Measurements from ENCODE around the gene FAM43A.

Gene FAM43A

GRCh38 chr3:194686816-194687637 lies 1.3 kb downstream of the FAM43A start:
- Histone ChIP-seq H3K36me3 (ENCODE audit: control insufficient read depth, insufficient read depth, low read length) (no peaks in the 10 kb centered on the region), H3K27ac (ENCODE audit: insufficient read depth, low read depth, low read length, poor library complexity, severe bottlenecking) (no peak overlapping the region), H3K4me3 (ENCODE audit: insufficient read depth, low read depth, low read length) (peak overlapping the region; percentile 55), H3K9me3 (ENCODE audit: control insufficient read depth, low read length) (no peaks in the 10 kb centered on the region), H3K4me1 (ENCODE audit: control insufficient read depth, insufficient read depth, low read length) (peaks cover 19% of the 10 kb centered on the region), H3K27me3 (ENCODE audit: control insufficient read depth, insufficient read depth, low read length, poor library complexity, severe bottlenecking) (peaks cover 41% of the 10 kb centered on the region)
- WGBS, 2 experiments, result 1% methylated on average over 86 of the region's 86 CpGs

DNA sequence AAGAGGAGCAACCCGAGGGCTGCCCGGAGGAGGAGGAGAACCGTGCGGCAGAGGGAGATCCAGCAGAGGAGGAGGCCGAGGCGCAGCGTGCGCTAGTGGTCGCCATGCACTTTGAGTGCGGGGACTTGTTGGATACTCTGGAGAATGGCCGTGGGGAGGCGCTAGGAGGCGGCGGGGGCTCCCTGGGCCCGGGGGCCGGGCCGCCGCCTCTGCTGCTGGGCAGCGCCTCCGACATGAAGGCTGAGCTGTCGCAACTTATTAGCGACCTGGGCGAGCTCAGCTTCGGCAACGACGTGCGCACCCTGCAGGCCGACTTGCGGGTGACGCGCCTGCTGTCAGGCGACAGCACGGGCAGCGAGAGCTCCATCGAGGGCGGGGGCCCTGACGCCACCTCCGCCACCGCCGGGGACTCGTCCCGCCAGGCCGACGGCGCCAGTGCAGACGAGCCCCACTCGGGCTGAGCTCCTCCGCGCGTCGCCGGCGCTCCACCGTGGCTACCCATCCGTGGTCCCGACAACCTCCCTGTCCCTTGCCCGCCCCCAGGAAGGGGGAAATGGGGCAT lies 2.0 kb downstream of the FAM43A start:
- 1% methylated on average over 57 of the region's 57 CpGs for WGBS, 2 experiments
- H3K4me1 ChIP-seq (ENCODE audit: control insufficient read depth, insufficient read depth, low read length), result peaks cover 19% of the 10 kb centered on the region
- peaks cover 41% of the 10 kb centered on the region for H3K27me3 ChIP-seq (ENCODE audit: control insufficient read depth, insufficient read depth, low read length, poor library complexity, severe bottlenecking)
- no peaks in the 10 kb centered on the region for H3K9me3 ChIP-seq (ENCODE audit: control insufficient read depth, low read length)
- H3K36me3 ChIP-seq (ENCODE audit: control insufficient read depth, insufficient read depth, low read length), result no peaks in the 10 kb centered on the region
- peak overlapping the region; percentile 55 for H3K4me3 ChIP-seq (ENCODE audit: insufficient read depth, low read depth, low read length)
- H3K27ac ChIP-seq (ENCODE audit: insufficient read depth, low read depth, low read length, poor library complexity, severe bottlenecking), result no peak overlapping the region

GRCh38 chr3:194688200-194688740 lies 2.6 kb downstream of the FAM43A start:
- H3K27me3 ChIP-seq (ENCODE audit: control insufficient read depth, insufficient read depth, low read length, poor library complexity, severe bottlenecking), result peaks cover 41% of the 10 kb centered on the region
- peaks cover 19% of the 10 kb centered on the region for H3K4me1 ChIP-seq (ENCODE audit: control insufficient read depth, insufficient read depth, low read length)
- WGBS, 2 experiments, result 8 to 11% methylated on average over 14 of the region's 16 CpGs
- no peak overlapping the region for H3K27ac ChIP-seq (ENCODE audit: insufficient read depth, low read depth, low read length, poor library complexity, severe bottlenecking)
- no peaks in the 10 kb centered on the region for H3K9me3 ChIP-seq (ENCODE audit: control insufficient read depth, low read length)
- no peaks in the 10 kb centered on the region for H3K36me3 ChIP-seq (ENCODE audit: control insufficient read depth, insufficient read depth, low read length)
- H3K4me3 ChIP-seq (ENCODE audit: insufficient read depth, low read depth, low read length), result peak overlapping the region; percentile 55

GRCh38 chr3:194688946-194689345 lies 3.3 kb downstream of the FAM43A start:
- H3K36me3 ChIP-seq (ENCODE audit: control insufficient read depth, insufficient read depth, low read length), result no peaks in the 10 kb centered on the region
- no peaks in the 10 kb centered on the region for H3K9me3 ChIP-seq (ENCODE audit: control insufficient read depth, low read length)
- H3K4me3 ChIP-seq (ENCODE audit: insufficient read depth, low read depth, low read length), result no peak overlapping the region
- H3K27ac ChIP-seq (ENCODE audit: insufficient read depth, low read depth, low read length, poor library complexity, severe bottlenecking), result no peak overlapping the region
- H3K27me3 ChIP-seq (ENCODE audit: control insufficient read depth, insufficient read depth, low read length, poor library complexity, severe bottlenecking), result peaks cover 41% of the 10 kb centered on the region
- 80 to 85% methylated on average over 6 of the region's 6 CpGs for WGBS, 2 experiments
- peaks cover 19% of the 10 kb centered on the region for H3K4me1 ChIP-seq (ENCODE audit: control insufficient read depth, insufficient read depth, low read length)

DNA sequence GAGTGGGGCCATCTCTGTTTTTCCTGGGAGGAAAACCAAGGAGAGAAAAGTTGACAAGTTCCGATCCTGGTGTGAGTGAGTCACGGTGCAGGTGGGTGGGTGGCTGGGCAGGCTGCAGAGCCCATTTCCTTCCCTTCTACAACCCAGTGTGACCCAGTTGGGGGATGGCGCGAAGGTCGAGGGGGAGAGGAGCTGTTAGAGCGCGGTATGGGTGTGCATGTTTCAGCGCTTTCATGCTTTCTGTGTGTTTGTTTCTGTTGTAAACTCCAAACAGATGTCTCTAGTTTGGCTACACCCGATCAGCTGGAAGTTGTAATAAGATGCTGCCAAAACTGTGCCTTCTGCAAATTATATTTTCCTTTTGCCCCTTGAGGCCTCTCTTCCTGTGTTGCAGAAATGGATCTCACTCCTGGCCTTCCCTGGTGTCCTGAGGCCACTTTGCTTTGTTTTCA lies 3.8 kb downstream of the FAM43A start:
- H3K27ac ChIP-seq (ENCODE audit: insufficient read depth, low read depth, low read length, poor library complexity, severe bottlenecking), result no peak overlapping the region
- H3K36me3 ChIP-seq (ENCODE audit: control insufficient read depth, insufficient read depth, low read length), result no peaks in the 10 kb centered on the region
- peaks cover 19% of the 10 kb centered on the region for H3K4me1 ChIP-seq (ENCODE audit: control insufficient read depth, insufficient read depth, low read length)
- H3K4me3 ChIP-seq (ENCODE audit: insufficient read depth, low read depth, low read length), result no peak overlapping the region
- H3K9me3 ChIP-seq (ENCODE audit: control insufficient read depth, low read length), result no peaks in the 10 kb centered on the region
- 71 to 79% methylated on average over 9 of the region's 9 CpGs for WGBS, 2 experiments
- H3K27me3 ChIP-seq (ENCODE audit: control insufficient read depth, insufficient read depth, low read length, poor library complexity, severe bottlenecking), result peaks cover 38% of the 10 kb centered on the region

DNA sequence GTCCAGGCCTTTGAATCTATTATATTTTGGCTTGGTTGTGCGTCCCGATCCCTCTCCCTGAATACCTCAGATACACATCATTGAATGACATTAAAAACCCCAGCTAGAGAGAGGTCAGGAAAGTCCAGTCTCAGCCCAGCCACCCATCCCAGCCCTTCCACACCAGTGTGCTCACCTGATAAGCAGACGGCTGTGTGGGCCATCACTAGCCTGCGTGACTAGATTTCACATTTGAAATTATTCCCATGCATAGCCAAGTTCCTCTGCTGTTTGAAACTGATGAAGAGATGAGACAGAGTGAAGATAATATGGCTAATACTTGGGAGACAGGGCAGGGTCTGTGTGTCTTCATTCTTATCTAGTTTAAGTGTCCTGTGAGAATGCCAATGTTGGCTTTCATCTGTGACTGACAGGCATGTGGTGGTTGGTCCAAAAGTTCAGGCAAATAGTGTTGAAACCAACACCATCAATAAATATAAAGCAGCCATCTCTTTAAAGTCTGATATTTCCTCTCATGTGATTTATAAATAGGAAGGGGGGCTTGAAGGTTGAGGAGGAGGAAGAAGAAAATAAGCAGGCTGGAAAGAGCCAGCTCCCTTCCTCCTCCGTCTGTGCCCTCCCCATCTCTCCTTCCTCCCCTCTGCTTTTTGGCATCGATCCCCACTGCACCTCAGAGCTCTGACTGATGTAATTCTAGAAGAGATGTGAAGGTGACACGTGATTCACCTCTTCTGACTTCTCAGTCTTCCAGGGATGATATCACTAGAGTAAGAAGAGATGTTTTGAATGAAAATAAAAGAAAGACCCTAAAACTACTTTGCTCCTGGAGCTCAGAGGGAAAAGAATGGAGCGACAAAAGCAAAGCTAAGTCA lies 5.1 kb downstream of the FAM43A start:
- peaks cover 26% of the 10 kb centered on the region for H3K27me3 ChIP-seq (ENCODE audit: control insufficient read depth, insufficient read depth, low read length, poor library complexity, severe bottlenecking)
- H3K27ac ChIP-seq (ENCODE audit: insufficient read depth, low read depth, low read length, poor library complexity, severe bottlenecking), result no peak overlapping the region
- 84 to 93% methylated on average over 5 to 8 of the region's 8 CpGs for WGBS, 2 experiments
- peaks cover 19% of the 10 kb centered on the region for H3K4me1 ChIP-seq (ENCODE audit: control insufficient read depth, insufficient read depth, low read length)
- H3K36me3 ChIP-seq (ENCODE audit: control insufficient read depth, insufficient read depth, low read length), result no peaks in the 10 kb centered on the region
- no peaks in the 10 kb centered on the region for H3K9me3 ChIP-seq (ENCODE audit: control insufficient read depth, low read length)
- no peak overlapping the region for H3K4me3 ChIP-seq (ENCODE audit: insufficient read depth, low read depth, low read length)

DNA sequence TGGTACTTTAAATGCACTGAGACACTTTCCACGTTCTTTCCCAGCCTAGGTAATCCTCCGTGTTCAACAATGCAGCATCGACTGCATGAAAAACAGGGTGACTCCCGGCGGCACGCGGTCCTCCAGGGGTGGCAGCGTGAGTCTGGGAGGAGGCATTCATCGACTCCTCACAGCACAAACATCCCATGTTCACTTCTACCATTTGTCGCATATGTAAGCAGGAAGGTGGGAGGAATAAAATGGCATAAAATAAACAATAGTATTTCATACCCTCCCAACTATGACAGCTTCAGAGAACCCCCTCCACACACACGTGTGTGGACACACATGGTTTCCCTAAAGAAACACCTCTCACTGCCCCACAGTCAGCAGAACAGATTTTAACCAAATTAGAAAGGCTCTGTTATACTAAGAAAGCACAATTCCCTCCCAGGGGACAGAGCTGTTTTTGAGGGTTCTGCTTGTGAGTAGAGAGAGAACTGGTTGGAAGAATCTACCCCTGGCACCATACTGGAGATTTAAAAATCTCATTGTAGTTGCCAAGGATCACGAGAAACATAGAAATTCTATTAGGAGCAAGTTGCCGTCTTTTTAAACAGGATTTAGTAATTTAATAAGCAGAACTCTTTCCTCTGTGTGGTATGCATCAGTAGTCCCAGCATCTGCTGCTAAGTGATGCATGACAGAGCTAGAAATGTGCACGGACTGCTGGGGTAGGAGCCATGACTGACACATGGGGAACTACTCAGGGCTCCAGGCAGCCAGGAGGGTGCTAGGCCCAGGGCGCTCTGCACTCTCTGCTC lies 6.0 kb downstream of the FAM43A start:
- H3K27me3 ChIP-seq (ENCODE audit: control insufficient read depth, insufficient read depth, low read length, poor library complexity, severe bottlenecking), result peaks cover 16% of the 10 kb centered on the region
- WGBS, 2 experiments, result 81 to 90% methylated on average over 13 to 14 of the region's 15 CpGs

DNA sequence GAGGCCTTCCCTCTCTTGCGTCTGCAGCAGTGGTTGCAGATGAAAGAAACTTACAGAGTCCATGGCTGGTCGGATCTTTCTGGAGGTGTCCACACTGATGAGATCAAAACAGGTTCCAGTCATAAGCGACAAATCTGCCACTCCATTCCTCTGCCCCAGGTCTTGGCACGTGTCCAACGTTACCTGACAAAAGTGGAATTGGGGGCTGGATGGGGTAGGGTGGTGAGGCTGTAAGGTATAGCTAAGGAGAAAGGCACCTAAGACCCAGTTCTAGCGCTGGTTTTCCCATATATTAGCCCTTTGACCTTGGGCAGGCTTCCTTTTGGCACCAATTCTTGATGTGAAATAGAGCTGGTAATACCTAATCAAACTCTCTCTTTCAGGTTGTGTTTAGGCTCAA lies 11.0 kb downstream of the FAM43A start:
- WGBS, 2 experiments, result 94 to 97% methylated on average over 6 of the region's 6 CpGs
- H3K27ac ChIP-seq (ENCODE audit: insufficient read depth, low read depth, low read length, poor library complexity, severe bottlenecking), result no peak overlapping the region
- no peaks in the 10 kb centered on the region for H3K27me3 ChIP-seq (ENCODE audit: control insufficient read depth, insufficient read depth, low read length, poor library complexity, severe bottlenecking)
- H3K36me3 ChIP-seq (ENCODE audit: control insufficient read depth, insufficient read depth, low read length), result no peaks in the 10 kb centered on the region
- H3K4me3 ChIP-seq (ENCODE audit: insufficient read depth, low read depth, low read length), result no peak overlapping the region
- no peaks in the 10 kb centered on the region for H3K4me1 ChIP-seq (ENCODE audit: control insufficient read depth, insufficient read depth, low read length)
- no peaks in the 10 kb centered on the region for H3K9me3 ChIP-seq (ENCODE audit: control insufficient read depth, low read length)

More for the DNA sequence above, 6.0 kb downstream of the FAM43A start:
- Histone ChIP-seq H3K27ac (ENCODE audit: insufficient read depth, low read depth, low read length, poor library complexity, severe bottlenecking) (no peak overlapping the region), H3K36me3 (ENCODE audit: control insufficient read depth, insufficient read depth, low read length) (no peaks in the 10 kb centered on the region), H3K9me3 (ENCODE audit: control insufficient read depth, low read length) (no peaks in the 10 kb centered on the region), H3K4me1 (ENCODE audit: control insufficient read depth, insufficient read depth, low read length) (peaks cover 14% of the 10 kb centered on the region), H3K4me3 (ENCODE audit: insufficient read depth, low read depth, low read length) (no peak overlapping the region)

- H3K4me1 ChIP-seq (ENCODE audit: control insufficient read depth, insufficient read depth, low read length), result no peaks in the 10 kb centered on the region
- no peaks in the 10 kb centered on the region for H3K27me3 ChIP-seq (ENCODE audit: control insufficient read depth, insufficient read depth, low read length, poor library complexity, severe bottlenecking)
- no peak overlapping the region for H3K4me3 ChIP-seq (ENCODE audit: insufficient read depth, low read depth, low read length)
- no peaks in the 10 kb centered on the region for H3K36me3 ChIP-seq (ENCODE audit: control insufficient read depth, insufficient read depth, low read length)
- no peak overlapping the region for H3K27ac ChIP-seq (ENCODE audit: insufficient read depth, low read depth, low read length, poor library complexity, severe bottlenecking)
- 88 to 92% methylated on average over 9 of the region's 9 CpGs for WGBS, 2 experiments
- H3K9me3 ChIP-seq (ENCODE audit: control insufficient read depth, low read length), result no peaks in the 10 kb centered on the region
Observed at GRCh38 chr3:194702545-194702944, 16.9 kb downstream of the FAM43A start.
